Measurements from ENCODE around the gene BCL7B. TPM values are rescaled to one million over a fixed set of nuclear protein-coding genes. Genes with fewer than 3 reads are reported as not detected.

The BCL7B gene
- total RNA-seq, 1 experiment from 2014 or later: 95.4 TPM

DNA sequence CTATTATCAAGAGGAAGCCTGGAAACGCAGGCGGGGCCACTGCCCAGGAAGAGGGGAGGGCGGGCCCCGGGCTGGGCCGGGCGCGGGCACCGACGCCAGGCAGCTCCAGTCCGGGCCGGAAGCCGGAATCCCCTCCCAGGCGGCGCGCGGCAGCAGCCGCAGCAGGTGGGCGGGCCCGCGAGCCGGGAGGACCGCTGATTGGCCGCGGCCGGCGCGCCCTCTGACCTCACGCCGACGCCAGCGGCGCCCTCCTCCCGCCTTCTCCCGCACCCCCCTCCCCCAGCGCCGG, 438 bp downstream of the BCL7B start:
- H3K36me3 ChIP-seq (ENCODE audit: control insufficient read depth, insufficient read depth, low read length): no peaks in the 10 kb centered on the region
- no peak for TF ChIP-seq REST (IDR thresholded peaks at IDR 0.05; ENCODE audit: insufficient read depth in 1 of 2, low read depth in 2 of 2, low read length in 1 of 2)
- peak; percentile 34; the same call in 1 of the 2 replicates for TF ChIP-seq POLR2AphosphoS5 (IDR thresholded peaks at IDR 0.05; ENCODE audit: low read depth, low read length)
- TF ChIP-seq SIN3A (IDR thresholded peaks at IDR 0.05; ENCODE audit: borderline replicate concordance, insufficient read depth, low read depth, low read length): peak; percentile 91; the same call in 1 of the 2 replicates
- TF ChIP-seq CTCF (IDR thresholded peaks at IDR 0.05): no peak
- TF ChIP-seq TCF7L2 (IDR thresholded peaks at IDR 0.05; ENCODE audit: low read depth, low read length): no peak
- H3K27ac ChIP-seq (ENCODE audit: low read length): peak overlapping the region; percentile 52
- DNase-seq (ENCODE audit: low read depth, low spot score) (peak; percentile 56), ATAC-seq (peak; percentile 95)
- no peaks in the 10 kb centered on the region for H3K9me3 ChIP-seq (ENCODE audit: control insufficient read depth, insufficient read depth, low read depth, low read length)
- in situ Hi-C loops (cut with HindIII; ENCODE audit: low pct_unique_long_range_greater_than_20kb, low sequenced_read_pairs): no loop called here
- no TSS peak for BruUV-seq (replicated peaks)
- H3K27me3 ChIP-seq (ENCODE audit: control insufficient read depth, insufficient read depth, low read length): no peaks in the 10 kb centered on the region
- peaks cover 11% of the 10 kb centered on the region for H3K4me1 ChIP-seq (ENCODE audit: control insufficient read depth, insufficient read depth, low read length)
- peak overlapping the region; percentile 57 to 99 for H3K4me3 ChIP-seq (ENCODE audit: low read depth in 2 of 2, low read length in 2 of 2)
- CTCF ChIA-PET: interaction anchor here (0.6 kb wide), 1 partner anchor 97 kb away, joined by 3 read pairs; no protein-coding TSS in a partner anchor
- POLR2A ChIA-PET: interaction anchor here (0.6 to 1.1 kb wide), 4 partner anchors 10 to 115 kb away, joined by 4 to 7 read pairs (median 5); partner anchors contain the start of gene BAZ1B
- intact Hi-C loops (cut with micrococcal nuclease; ENCODE audit: unreplicated experiment): loop anchor here (5.0 kb wide), 1 partner anchor 35 kb away; the partner anchor contains the start of gene BAZ1B

- ATAC-seq (no peak), DNase-seq (ENCODE audit: low read depth, low spot score) (peak; percentile 30)
- Histone ChIP-seq H3K36me3 (ENCODE audit: control insufficient read depth, insufficient read depth, low read length) (no peaks in the 10 kb centered on the region), H3K9me3 (ENCODE audit: control insufficient read depth, insufficient read depth, low read depth, low read length) (no peaks in the 10 kb centered on the region), H3K4me3 (ENCODE audit: low read depth in 2 of 2, low read length in 2 of 2) (peak overlapping the region; percentile 57 to 99), H3K4me1 (ENCODE audit: control insufficient read depth, insufficient read depth, low read length) (peaks cover 11% of the 10 kb centered on the region), H3K27me3 (ENCODE audit: control insufficient read depth, insufficient read depth, low read length) (no peaks in the 10 kb centered on the region), H3K27ac (ENCODE audit: low read length) (peak overlapping the region; percentile 51)
- ChIA-PET CTCF (interaction anchor here (0.6 kb wide), 1 partner anchor 97 kb away, joined by 3 read pairs; no protein-coding TSS in a partner anchor), POLR2A (interaction anchor here (0.6 to 1.1 kb wide), 4 partner anchors 10 to 116 kb away, joined by 3 to 6 read pairs (median 4); partner anchors contain the start of gene BAZ1B)
- no peak for TF ChIP-seq REST (IDR thresholded peaks at IDR 0.05; ENCODE audit: insufficient read depth in 1 of 2, low read depth in 2 of 2, low read length in 1 of 2)
- no peak for TF ChIP-seq CTCF (IDR thresholded peaks at IDR 0.05)
- no peak for TF ChIP-seq SIN3A (IDR thresholded peaks at IDR 0.05; ENCODE audit: borderline replicate concordance, insufficient read depth, low read depth, low read length)
- TF ChIP-seq POLR2AphosphoS5 (IDR thresholded peaks at IDR 0.05; ENCODE audit: low read depth, low read length): no peak
- no peak for TF ChIP-seq TCF7L2 (IDR thresholded peaks at IDR 0.05; ENCODE audit: low read depth, low read length)
- intact Hi-C loops (cut with micrococcal nuclease; ENCODE audit: unreplicated experiment) (loop anchor here (5.0 kb wide), 1 partner anchor 34 kb away; the partner anchor contains the start of gene BAZ1B), in situ Hi-C loops (cut with HindIII; ENCODE audit: low pct_unique_long_range_greater_than_20kb, low sequenced_read_pairs) (no loop called here)
- BruUV-seq (replicated peaks): TSS peak; percentile 82
Observed at GRCh38 chr7:73556208-73557107, 1.0 kb downstream of the BCL7B start.

All from Panc1 (cell line).